ENCODE results near the gene DNPH1.
A peak's percentile ranks its signal among the peaks of the same experiment; 100 is the strongest.

Gene DNPH1

DNA sequence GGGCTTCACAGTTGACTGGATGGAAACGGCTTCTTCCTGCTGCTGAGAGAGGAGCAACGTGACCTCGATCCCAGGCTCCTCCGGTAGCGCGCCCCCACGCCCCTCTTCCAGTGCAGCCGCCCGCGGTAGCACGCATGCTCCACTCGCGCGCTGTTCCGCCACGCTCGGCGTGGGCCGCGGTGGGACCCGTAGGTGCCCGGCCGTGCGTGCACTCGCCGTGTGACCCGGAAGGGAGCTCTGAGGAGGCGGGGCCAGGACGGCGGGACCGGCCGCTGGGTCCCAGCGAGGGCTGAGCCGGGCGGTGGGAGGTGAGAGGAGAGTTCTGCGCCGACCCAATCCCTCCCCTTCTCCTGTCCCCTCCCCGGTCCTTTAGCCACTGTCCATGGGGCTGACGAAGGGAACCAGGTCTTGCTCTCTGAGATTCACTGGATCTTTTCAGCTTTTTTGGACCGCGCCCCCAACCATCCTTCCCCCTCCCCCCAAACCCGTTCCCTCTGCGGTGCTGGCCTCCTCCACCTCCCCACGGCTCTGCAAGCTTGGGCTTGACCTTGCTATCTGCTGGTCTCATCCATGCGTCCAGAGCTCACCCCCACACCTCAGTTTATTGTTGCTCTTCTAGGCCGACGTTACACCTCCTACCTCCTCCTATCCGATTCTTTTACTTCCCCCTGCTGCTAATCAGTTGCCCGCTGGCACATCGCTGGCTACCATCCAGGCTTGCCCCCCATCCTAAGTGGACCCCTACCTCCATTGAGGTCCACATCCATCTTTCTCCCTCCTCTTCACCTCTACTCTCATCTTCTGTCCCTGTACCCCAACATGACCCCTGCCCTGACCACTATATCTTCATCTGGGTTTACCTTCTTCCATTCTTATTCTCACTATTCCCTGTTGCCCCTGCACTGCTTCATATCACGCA, 47.1 kb downstream of the DNPH1 start, which contains the start of gene CUL9 (continued):
- TF ChIP-seq, protein P1, sequence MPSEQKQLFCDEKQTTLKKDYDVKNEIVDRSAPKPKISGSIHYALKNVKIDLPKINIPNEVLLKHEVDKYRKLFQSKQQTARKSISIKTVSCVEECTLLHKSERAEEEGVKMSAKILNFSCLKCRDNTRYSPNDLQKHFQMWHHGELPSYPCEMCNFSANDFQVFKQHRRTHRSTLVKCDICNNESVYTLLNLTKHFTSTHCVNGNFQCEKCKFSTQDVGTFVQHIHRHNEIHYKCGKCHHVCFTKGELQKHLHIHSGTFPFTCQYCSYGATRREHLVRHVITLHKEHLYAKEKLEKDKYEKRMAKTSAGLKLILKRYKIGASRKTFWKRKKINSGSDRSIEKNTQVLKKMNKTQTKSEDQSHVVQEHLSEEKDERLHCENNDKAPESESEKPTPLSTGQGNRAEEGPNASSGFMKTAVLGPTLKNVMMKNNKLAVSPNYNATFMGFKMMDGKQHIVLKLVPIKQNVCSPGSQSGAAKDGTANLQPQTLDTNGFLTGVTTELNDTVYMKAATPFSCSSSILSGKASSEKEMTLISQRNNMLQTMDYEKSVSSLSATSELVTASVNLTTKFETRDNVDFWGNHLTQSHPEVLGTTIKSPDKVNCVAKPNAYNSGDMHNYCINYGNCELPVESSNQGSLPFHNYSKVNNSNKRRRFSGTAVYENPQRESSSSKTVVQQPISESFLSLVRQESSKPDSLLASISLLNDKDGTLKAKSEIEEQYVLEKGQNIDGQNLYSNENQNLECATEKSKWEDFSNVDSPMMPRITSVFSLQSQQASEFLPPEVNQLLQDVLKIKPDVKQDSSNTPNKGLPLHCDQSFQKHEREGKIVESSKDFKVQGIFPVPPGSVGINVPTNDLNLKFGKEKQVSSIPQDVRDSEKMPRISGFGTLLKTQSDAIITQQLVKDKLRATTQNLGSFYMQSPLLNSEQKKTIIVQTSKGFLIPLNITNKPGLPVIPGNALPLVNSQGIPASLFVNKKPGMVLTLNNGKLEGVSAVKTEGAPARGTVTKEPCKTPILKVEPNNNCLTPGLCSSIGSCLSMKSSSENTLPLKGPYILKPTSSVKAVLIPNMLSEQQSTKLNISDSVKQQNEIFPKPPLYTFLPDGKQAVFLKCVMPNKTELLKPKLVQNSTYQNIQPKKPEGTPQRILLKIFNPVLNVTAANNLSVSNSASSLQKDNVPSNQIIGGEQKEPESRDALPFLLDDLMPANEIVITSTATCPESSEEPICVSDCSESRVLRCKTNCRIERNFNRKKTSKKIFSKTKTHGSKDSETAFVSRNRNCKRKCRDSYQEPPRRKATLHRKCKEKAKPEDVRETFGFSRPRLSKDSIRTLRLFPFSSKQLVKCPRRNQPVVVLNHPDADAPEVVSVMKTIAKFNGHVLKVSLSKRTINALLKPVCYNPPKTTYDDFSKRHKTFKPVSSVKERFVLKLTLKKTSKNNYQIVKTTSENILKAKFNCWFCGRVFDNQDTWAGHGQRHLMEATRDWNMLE (tag by site-specific recombination; conservative IDR thresholded peaks at IDR 0.05; ENCODE audit: low read depth) = peak; percentile 41
- peak; percentile 73 for TF ChIP-seq EGR2 (tag by site-specific recombination; IDR thresholded peaks at IDR 0.05; ENCODE audit: low read depth)
- TF ChIP-seq PRDM10 (tag by site-specific recombination; IDR thresholded peaks at IDR 0.05) = peak; percentile 99
- peak; percentile 65 for TF ChIP-seq OSR2 (tag by site-specific recombination; IDR thresholded peaks at IDR 0.05)
- TF ChIP-seq ZSCAN5A (tag by site-specific recombination; IDR thresholded peaks at IDR 0.05) = 0 out of 2 replicates have a peak, but pooled peaks have one; percentile 57
- TF ChIP-seq, protein P2, sequence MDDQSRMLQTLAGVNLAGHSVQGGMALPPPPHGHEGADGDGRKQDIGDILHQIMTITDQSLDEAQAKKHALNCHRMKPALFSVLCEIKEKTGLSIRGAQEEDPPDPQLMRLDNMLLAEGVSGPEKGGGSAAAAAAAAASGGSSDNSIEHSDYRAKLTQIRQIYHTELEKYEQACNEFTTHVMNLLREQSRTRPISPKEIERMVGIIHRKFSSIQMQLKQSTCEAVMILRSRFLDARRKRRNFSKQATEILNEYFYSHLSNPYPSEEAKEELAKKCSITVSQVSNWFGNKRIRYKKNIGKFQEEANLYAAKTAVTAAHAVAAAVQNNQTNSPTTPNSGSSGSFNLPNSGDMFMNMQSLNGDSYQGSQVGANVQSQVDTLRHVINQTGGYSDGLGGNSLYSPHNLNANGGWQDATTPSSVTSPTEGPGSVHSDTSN (CRISPR knock-in tag; IDR thresholded peaks at IDR 0.05) = peak; percentile 75; the same call in 1 of the 2 replicates
- peak; percentile 32; the same call in 1 of the 2 replicates for TF ChIP-seq BCL11A (tag by site-specific recombination; IDR thresholded peaks at IDR 0.05; ENCODE audit: low read depth)
- TF ChIP-seq ZEB2 (tag by site-specific recombination; IDR thresholded peaks at IDR 0.05) = no peak; the same call in none of the 2 replicates
- peak; percentile 46; the same call in 1 of the 2 replicates for TF ChIP-seq SP7 (tag by site-specific recombination; IDR thresholded peaks at IDR 0.05)
- no peak for TF ChIP-seq ZNF549 (tag by site-specific recombination; IDR thresholded peaks at IDR 0.05)
- TF ChIP-seq ZNF341 (tag by site-specific recombination; IDR thresholded peaks at IDR 0.05; ENCODE audit: low read depth) = peak; percentile 99
- peak; percentile 93 for TF ChIP-seq ZFHX2 (tag by site-specific recombination; conservative IDR thresholded peaks at IDR 0.05)
- TF ChIP-seq, protein P3, sequence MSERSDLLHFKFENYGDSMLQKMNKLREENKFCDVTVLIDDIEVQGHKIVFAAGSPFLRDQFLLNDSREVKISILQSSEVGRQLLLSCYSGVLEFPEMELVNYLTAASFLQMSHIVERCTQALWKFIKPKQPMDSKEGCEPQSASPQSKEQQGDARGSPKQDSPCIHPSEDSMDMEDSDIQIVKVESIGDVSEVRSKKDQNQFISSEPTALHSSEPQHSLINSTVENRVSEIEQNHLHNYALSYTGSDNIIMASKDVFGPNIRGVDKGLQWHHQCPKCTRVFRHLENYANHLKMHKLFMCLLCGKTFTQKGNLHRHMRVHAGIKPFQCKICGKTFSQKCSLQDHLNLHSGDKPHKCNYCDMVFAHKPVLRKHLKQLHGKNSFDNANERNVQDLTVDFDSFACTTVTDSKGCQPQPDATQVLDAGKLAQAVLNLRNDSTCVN (tag by site-specific recombination; optimal IDR thresholded peaks at IDR 0.05) = peak; percentile 98
- peak; percentile 74 for TF ChIP-seq ZBTB11 (tag by site-specific recombination; conservative IDR thresholded peaks at IDR 0.05; ENCODE audit: low read depth)
- no peak for TF ChIP-seq ZNF501 (tag by site-specific recombination; IDR thresholded peaks at IDR 0.05)
- TF ChIP-seq, protein P4, sequence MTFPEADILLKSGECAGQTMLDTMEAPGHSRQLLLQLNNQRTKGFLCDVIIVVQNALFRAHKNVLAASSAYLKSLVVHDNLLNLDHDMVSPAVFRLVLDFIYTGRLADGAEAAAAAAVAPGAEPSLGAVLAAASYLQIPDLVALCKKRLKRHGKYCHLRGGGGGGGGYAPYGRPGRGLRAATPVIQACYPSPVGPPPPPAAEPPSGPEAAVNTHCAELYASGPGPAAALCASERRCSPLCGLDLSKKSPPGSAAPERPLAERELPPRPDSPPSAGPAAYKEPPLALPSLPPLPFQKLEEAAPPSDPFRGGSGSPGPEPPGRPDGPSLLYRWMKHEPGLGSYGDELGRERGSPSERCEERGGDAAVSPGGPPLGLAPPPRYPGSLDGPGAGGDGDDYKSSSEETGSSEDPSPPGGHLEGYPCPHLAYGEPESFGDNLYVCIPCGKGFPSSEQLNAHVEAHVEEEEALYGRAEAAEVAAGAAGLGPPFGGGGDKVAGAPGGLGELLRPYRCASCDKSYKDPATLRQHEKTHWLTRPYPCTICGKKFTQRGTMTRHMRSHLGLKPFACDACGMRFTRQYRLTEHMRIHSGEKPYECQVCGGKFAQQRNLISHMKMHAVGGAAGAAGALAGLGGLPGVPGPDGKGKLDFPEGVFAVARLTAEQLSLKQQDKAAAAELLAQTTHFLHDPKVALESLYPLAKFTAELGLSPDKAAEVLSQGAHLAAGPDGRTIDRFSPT (tag by site-specific recombination; IDR thresholded peaks at IDR 0.05) = peak; percentile 82
- TF ChIP-seq ZNF433 (tag by site-specific recombination; IDR thresholded peaks at IDR 0.05; ENCODE audit: low read depth) = no peak
- 0 out of 2 replicates have a peak, but pooled peaks have one; percentile 4 for TF ChIP-seq KLF10 (tag by site-specific recombination; IDR thresholded peaks at IDR 0.05)

Measured in HEK293 (cell line).